Vagina (tissue), 2 donors: ENCODE measurements around the gene PLEKHH1. TPM values are rescaled to one million over a fixed set of nuclear protein-coding genes. Genes with fewer than 3 reads are reported as not detected.
"Not testable (repeated sequence)": the region's sequence is repeated elsewhere in the genome, so short reads cannot be mapped to it uniquely, and the experiment has no call there.

ENCODE experiments used
- DNase-seq, 2 donors: peaks; one replicate each; pipeline ENCODE4 v3.0.0-alpha.2; 2017; ENCODE audit errors: extremely low spot score in 2 of 2
- H3K27ac ChIP-seq: fragments of 200-600 bp; sonication (generic); one replicate; pipeline ENCODE4 v1.5.1; 2019
- H3K27me3 ChIP-seq: fragments of 200-600 bp; sonication (generic); one replicate; pipeline ENCODE4 v1.5.1; 2019
- H3K36me3 ChIP-seq, 2 donors: fragments of 200-600 bp; sonication (generic); one replicate each; pipeline ENCODE4 v1.5.1; 2017 to 2019
- H3K4me1 ChIP-seq: fragments of 200-600 bp; sonication (generic); one replicate; pipeline ENCODE4 v1.5.1; 2019
- H3K4me3 ChIP-seq, 2 donors: fragments of 200-600 bp; sonication (generic); 1 replicate in 1 of 2; 2 replicates in 1 of 2; pipeline ENCODE4 v1.5.1; 2016 to 2019
- H3K9me3 ChIP-seq: fragments of 200-600 bp; sonication (generic); one replicate; pipeline ENCODE4 v1.5.1; 2019
- POLR2A ChIP-seq, 2 donors: fragments of 450-650 bp; IDR thresholded peaks; one replicate each; pipeline ENCODE4 v1.6.1; 2017; ENCODE audit warnings: antibody characterized with exemption in 2 of 2, mild to moderate bottlenecking in 2 of 2, moderate library complexity in 2 of 2
- POLR2AphosphoS5 ChIP-seq, 2 donors: sonication (generic); formaldehyde crosslinking; IDR thresholded peaks; one replicate each; pipeline ENCODE4 v1.9.0; 2017; ENCODE audit warnings: antibody characterized with exemption in 2 of 2, mild to moderate bottlenecking in 2 of 2, low read depth in 1 of 2; ENCODE audit not compliant: insufficient read depth in 1 of 2
- intact Hi-C: fragments of 100-400 bp; cut with DNase I; formaldehyde crosslinking; loops from one replicate; pipeline ENCODE4 v1.15.1; 2023
- total RNA-seq: library from RNA; depleted of rRNA; stranded (reverse); fragments of >200 nt; gene quantifications from one replicate; pipeline ENCODE4 v1.2.3, GENCODE V29; 2016
- TF ChIP-seq, protein P1 (sequence below), 3 experiments: fragments of 450-650 bp in 2 of 3; fragments of 200-600 bp in 1 of 3; sonication (generic) in 1 of 3; IDR thresholded peaks; one replicate each; pipeline ENCODE4 v1.5.1; 2017 to 2019; ENCODE audit warnings: antibody characterized with exemption in 3 of 3, mild to moderate bottlenecking in 2 of 3, moderate library complexity in 2 of 3

PLEKHH1 gene
- total RNA-seq, 1 donor from 2014 or later: 2.5 TPM

DNA sequence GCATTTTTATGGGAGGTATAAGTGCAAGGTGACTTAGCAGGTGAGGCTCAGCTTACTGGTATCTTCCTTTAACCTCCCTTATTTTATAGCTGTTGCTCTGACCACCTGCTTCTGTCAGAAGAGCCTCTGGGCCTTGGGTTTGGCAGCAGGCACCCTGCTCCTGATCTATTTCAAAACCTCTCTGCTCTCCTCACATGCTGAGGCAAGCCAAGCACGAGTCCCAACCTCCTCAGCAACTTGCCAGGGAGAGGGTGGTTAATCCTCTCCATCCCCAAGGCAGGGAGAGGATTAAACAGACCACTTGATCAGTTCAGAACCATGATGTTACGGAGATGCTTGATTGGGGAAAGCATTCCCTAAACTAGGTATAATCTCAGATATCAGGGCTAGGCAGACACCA, 5.4 kb downstream of the PLEKHH1 start:
- intact Hi-C loops: no loop called here
- Histone ChIP-seq H3K27ac (no peak overlapping the region), H3K36me3 (no peaks in the 10 kb centered on the region), H3K4me3 (no peak overlapping the region), H3K9me3 (no peaks in the 10 kb centered on the region), H3K4me1 (no peaks in the 10 kb centered on the region), H3K27me3 (no peaks in the 10 kb centered on the region)
- TF ChIP-seq, protein P1, sequence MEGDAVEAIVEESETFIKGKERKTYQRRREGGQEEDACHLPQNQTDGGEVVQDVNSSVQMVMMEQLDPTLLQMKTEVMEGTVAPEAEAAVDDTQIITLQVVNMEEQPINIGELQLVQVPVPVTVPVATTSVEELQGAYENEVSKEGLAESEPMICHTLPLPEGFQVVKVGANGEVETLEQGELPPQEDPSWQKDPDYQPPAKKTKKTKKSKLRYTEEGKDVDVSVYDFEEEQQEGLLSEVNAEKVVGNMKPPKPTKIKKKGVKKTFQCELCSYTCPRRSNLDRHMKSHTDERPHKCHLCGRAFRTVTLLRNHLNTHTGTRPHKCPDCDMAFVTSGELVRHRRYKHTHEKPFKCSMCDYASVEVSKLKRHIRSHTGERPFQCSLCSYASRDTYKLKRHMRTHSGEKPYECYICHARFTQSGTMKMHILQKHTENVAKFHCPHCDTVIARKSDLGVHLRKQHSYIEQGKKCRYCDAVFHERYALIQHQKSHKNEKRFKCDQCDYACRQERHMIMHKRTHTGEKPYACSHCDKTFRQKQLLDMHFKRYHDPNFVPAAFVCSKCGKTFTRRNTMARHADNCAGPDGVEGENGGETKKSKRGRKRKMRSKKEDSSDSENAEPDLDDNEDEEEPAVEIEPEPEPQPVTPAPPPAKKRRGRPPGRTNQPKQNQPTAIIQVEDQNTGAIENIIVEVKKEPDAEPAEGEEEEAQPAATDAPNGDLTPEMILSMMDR (IDR thresholded peaks at IDR 0.05): no peak
- TF ChIP-seq POLR2AphosphoS5 (IDR thresholded peaks at IDR 0.05; ENCODE audit: insufficient read depth in 1 of 2, low read depth in 1 of 2) (no peak), POLR2A (IDR thresholded peaks at IDR 0.05) (no peak)
- DNase-seq: no peak

DNA sequence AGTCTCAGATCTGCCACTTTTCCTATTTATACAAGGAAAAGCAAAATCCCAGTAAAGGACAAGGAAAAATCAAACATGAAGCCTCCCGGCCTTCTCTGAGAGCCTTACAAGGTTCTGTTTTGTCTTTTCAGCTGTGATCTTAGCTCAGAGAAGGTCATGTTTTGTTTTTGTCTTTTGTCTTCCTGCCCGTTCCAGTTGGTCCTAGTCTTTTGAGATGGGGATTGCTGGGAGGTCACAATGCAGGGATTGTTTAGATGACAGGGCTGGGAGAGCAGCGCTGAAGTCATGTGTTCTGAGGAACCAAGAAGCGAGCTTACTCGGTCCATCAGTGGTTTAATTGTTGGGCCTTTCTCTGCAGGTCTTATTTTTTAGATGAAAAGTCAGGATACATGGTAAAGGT, 6.0 kb downstream of the PLEKHH1 start:
- H3K4me1 ChIP-seq: no peaks in the 10 kb centered on the region
- H3K9me3 ChIP-seq: no peaks in the 10 kb centered on the region
- H3K4me3 ChIP-seq: no peak overlapping the region
- DNase-seq: no peak
- intact Hi-C loops: no loop called here
- H3K36me3 ChIP-seq: no peaks in the 10 kb centered on the region
- H3K27ac ChIP-seq: no peak overlapping the region
- no peaks in the 10 kb centered on the region for H3K27me3 ChIP-seq
- TF ChIP-seq POLR2AphosphoS5 (IDR thresholded peaks at IDR 0.05; ENCODE audit: insufficient read depth in 1 of 2, low read depth in 1 of 2): no peak
- no peak for TF ChIP-seq POLR2A (IDR thresholded peaks at IDR 0.05)
- TF ChIP-seq, protein P1 (IDR thresholded peaks at IDR 0.05): no peak

DNA sequence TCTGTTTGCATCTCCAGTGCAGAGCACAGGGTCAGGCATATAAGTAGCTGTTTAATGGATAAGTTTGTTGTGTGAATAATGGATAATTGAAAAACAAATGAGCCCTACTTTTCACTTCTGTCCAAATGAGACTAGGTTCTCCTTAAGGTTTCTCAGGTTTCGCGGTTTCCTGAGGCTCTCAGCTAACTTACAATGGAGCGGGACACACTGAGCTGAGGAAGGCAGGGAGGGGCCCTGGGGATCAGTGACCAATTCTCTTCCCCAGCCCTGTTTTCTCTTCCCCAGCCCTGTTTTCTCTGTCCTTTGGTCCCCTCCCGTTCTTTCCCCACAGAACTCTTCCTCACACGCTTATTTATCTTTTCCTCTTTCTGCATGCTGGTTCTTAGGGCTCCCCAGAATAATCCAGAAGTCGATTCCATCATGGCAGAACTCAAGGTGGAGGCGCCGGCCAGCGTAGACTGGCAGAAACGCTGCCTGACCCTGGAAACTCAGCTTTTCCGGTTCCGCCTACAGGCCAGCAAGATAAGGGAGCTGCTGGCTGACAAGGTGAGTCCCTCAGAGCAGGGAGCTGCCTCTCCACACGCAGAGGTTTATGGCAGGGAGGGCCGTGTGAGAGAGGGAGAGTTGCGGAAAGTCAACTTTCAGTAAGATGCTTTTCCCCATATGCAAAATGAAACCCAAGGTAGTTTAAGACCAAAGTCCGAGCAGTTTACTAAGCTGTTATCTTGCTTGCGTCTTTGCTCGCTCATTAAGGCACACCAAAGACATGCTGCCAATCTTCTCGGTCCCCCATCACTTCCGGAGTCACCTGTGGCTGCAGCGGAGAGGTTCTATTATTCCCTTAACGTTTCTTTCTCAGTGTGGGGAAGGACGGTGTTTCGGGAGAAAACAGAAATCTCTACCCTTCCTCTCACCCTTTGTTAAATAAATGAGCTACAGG, 8.6 kb downstream of the PLEKHH1 start:
- no peak overlapping the region for H3K4me3 ChIP-seq
- no peak overlapping the region for H3K27ac ChIP-seq
- H3K9me3 ChIP-seq: no peaks in the 10 kb centered on the region
- H3K27me3 ChIP-seq: no peaks in the 10 kb centered on the region
- no peak for DNase-seq
- no peak for TF ChIP-seq POLR2AphosphoS5 (IDR thresholded peaks at IDR 0.05; ENCODE audit: insufficient read depth in 1 of 2, low read depth in 1 of 2)
- no peak for TF ChIP-seq POLR2A (IDR thresholded peaks at IDR 0.05)
- TF ChIP-seq, protein P1 (IDR thresholded peaks at IDR 0.05): no peak
- intact Hi-C loops: no loop called here
- H3K36me3 ChIP-seq: no peaks in the 10 kb centered on the region
- no peaks in the 10 kb centered on the region for H3K4me1 ChIP-seq

DNA sequence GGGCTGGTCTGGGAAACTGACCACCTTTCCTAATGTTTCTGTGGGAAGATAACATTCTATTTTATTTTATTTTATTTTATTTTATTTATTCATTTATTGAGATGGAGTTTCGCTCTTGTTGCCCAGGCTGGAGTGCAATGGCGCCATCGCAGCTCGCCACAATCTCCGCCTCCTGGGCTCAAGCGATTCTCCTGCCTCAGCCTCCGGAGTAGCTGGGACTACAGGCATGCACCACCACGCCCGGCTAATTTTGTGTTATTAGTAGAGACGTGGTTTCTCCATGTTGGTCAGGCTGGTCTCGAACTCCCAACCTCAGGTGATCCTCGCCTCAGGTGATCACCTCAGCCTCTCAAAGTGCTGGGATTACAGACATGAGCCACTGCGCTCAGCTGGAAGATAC, 9.5 kb downstream of the PLEKHH1 start:
- H3K27me3 ChIP-seq, intact Hi-C loops, H3K27ac ChIP-seq: not testable (repeated sequence)

DNA sequence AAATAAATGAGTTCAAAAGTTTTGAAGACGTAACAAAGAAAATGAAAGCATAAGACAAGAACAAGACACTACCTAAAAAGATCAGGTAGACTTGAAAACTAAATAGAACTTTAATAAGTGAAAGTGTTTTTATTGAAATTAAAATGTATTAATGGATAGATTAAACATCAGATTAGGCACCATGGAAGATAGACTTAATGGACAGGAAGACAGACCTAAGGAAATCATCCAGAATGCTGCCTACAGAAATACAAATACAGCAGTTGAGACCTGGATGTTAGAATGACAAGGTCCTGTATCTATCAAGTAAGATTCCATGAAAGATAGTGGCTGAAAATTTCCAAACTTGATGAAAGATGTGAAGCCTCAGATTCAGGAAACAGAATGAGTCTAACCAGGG, 11.5 kb downstream of the PLEKHH1 start:
- no peak for DNase-seq
- Histone ChIP-seq H3K4me1 (no peaks in the 10 kb centered on the region), H3K9me3 (no peaks in the 10 kb centered on the region)

More for the DNA sequence above, 9.5 kb downstream of the PLEKHH1 start:
- H3K4me3 ChIP-seq, H3K4me1 ChIP-seq, H3K36me3 ChIP-seq, H3K9me3 ChIP-seq, DNase-seq: not testable (repeated sequence)

More for the DNA sequence above, 11.5 kb downstream of the PLEKHH1 start:
- no peak overlapping the region for H3K4me3 ChIP-seq
- intact Hi-C loops: no loop called here
- TF ChIP-seq POLR2AphosphoS5 (IDR thresholded peaks at IDR 0.05; ENCODE audit: insufficient read depth in 1 of 2, low read depth in 1 of 2): no peak
- TF ChIP-seq, protein P1 (IDR thresholded peaks at IDR 0.05): no peak
- no peak for TF ChIP-seq POLR2A (IDR thresholded peaks at IDR 0.05)
- H3K36me3 ChIP-seq: no peaks in the 10 kb centered on the region
- H3K27me3 ChIP-seq: no peaks in the 10 kb centered on the region
- no peak overlapping the region for H3K27ac ChIP-seq
